Keratinocyte (primary cell): ENCODE results near the gene PAN2.

ENCODE experiments used
- CTCF ChIP-seq, 3 experiments: IDR thresholded peaks in 1 of 3; conservative IDR thresholded peaks in 1 of 3; optimal IDR thresholded peaks in 1 of 3; 2 replicates in 2 of 3; 3 replicates in 1 of 3; pipeline versions ENCODE3 to v1.5.1; 2011; ENCODE audit warnings: low read length in 3 of 3, mild to moderate bottlenecking in 3 of 3, moderate library complexity in 2 of 3, control low read depth in 1 of 3, inconsistent platforms in 1 of 3; ENCODE audit not compliant: insufficient read depth in 2 of 3; ENCODE audit errors: extremely low read depth in 1 of 3
- EZH2 ChIP-seq: IDR thresholded peaks from one replicate; pipeline ENCODE4 v1.6.1; 2012; ENCODE audit warnings: inconsistent platforms, mild to moderate bottlenecking, low read length, moderate library complexity

GRCh38 chr12:56326126-56326525, 7.7 kb downstream of the PAN2 start:
- no peak for TF ChIP-seq EZH2
- TF ChIP-seq CTCF (optimal IDR thresholded peaks at IDR 0.05 in 1 of 3, IDR thresholded peaks at IDR 0.05 in 1 of 3, conservative IDR thresholded peaks at IDR 0.05 in 1 of 3; ENCODE audit: extremely low read depth in 1 of 3, insufficient read depth in 2 of 3, low read length in 3 of 3): no peak
